GM21360 (cell line): ENCODE results near the gene SETDB2.
A peak's percentile ranks its signal among the peaks of the same experiment; 100 is the strongest.

Experiments
- ATAC-seq: cut with Tn5 transposase; IDR thresholded peaks from one replicate; pipeline ENCODE4 v1.9.1; 2021; ENCODE audit warnings: mild to moderate bottlenecking, moderate library complexity; ENCODE audit not compliant: unreplicated experiment

Gene SETDB2

GRCh38 chr13:49528161-49528560 lies 84.1 kb downstream of the SETDB2 start:
- no peak for ATAC-seq

GRCh38 chr13:49530457-49530856 lies 86.4 kb downstream of the SETDB2 start:
- peak; percentile 54 for ATAC-seq

DNA sequence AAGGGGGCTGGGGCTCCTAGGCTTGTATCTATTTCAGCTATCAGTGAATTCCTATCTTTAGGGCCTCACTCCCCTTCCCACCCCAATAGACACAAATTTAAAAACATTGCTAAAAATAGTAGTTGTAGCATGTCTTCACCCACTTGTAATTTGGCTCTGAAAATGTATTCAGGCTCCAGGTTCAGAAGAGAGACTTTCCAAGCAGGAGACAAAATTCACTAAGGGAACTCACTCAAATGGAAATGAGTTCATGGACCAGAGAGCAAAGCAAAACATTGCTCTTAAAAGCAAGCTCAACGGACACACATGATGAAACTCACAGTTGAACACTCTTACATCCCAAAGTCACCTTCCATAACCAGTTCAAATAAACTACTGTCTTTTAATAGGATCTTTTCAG lies 88.5 kb downstream of the SETDB2 start:
- no peak for ATAC-seq

GRCh38 chr13:49533011-49533410 lies 88.9 kb downstream of the SETDB2 start:
- ATAC-seq: no peak

- ATAC-seq: no peak
Measured at GRCh38 chr13:49533591-49534269, 89.7 kb downstream of the SETDB2 start.

- ATAC-seq: no peak
Measured at GRCh38 chr13:49536144-49536873, 92.2 kb downstream of the SETDB2 start.

DNA sequence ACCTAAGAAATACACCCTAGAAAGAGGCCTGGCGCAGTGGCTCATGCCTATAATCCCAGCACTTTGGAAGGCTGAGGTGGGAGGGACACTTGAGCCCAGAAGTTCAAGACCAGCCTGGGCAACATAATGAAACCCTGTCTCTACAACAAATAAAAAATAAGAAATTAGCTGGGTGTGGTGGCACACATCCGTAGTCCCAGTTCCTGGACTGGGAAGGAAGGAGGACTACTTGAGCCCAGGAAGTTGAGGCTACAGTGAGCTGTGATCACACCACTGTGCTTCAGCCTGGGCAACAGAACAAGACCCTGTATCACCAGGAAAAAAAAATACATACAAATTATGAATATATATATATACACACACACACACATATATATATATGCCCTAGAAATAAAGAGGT lies 94.3 kb downstream of the SETDB2 start:
- no peak for ATAC-seq

- no peak for ATAC-seq
Measured at GRCh38 chr13:49539313-49539712, 95.2 kb downstream of the SETDB2 start.

GRCh38 chr13:49539746-49540145 lies 95.7 kb downstream of the SETDB2 start:
- ATAC-seq: no peak

GRCh38 chr13:49540552-49540951 lies 96.5 kb downstream of the SETDB2 start:
- ATAC-seq: peak; percentile 55

- no peak for ATAC-seq
Measured at GRCh38 chr13:49543656-49544055, 99.6 kb downstream of the SETDB2 start.
